Cardiac fibroblast (primary cell): Measurements from ENCODE around the gene HDHD3.

Source experiments
- DNase-seq, 2 donors: peaks; one replicate each; pipeline versions ENCODE4 v3.0.0 to v3.0.0-alpha.2; 2010; ENCODE audit warnings: low read depth in 2 of 2
- H3K4me3 ChIP-seq, 2 donors: replicated peaks in 1 of 2; 1 replicate in 1 of 2; 2 replicates in 1 of 2; pipeline ENCODE4 v1.5.1; 2011; ENCODE audit warnings: low read depth in 2 of 2, low read length in 2 of 2, mild to moderate bottlenecking in 2 of 2, moderate library complexity in 1 of 2
- CTCF ChIP-seq: IDR thresholded peaks from one replicate; pipeline ENCODE4 v1.5.1; 2011; ENCODE audit warnings: low read depth, mild to moderate bottlenecking, low read length, inconsistent platforms

The HDHD3 gene

GRCh38 chr9:113345190-113345589, 31.6 kb downstream of the HDHD3 start:
- DNase-seq = no peak
- H3K4me3 ChIP-seq = no peak overlapping the region
- TF ChIP-seq CTCF = no peak

DNA sequence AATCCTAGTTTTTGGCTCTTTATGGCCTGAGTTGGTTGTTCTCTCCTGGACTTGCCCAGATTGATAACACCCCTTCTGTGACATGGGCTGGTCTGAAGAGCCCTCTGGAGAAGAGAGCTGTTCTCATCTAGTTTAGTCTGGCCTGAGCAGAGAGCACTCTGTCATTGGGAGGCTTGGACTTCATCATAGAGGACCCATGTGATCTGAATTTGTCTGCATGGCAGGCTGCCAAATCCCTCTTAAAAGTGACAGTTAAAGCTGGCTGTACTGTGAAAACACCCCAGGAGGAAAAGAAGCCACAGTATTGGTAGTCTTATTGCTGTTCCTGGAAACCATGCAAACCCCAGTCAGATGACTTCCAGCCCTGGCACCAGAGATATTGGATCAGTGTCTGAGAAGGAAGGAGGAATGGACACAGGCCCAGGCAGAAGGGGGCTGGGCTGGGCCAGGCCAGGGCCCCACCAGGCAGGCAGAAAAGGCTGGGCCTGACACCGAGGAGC, 33.0 kb downstream of the HDHD3 start:
- TF ChIP-seq CTCF = no peak
- peak; percentile 25 to 94 for DNase-seq

DNA sequence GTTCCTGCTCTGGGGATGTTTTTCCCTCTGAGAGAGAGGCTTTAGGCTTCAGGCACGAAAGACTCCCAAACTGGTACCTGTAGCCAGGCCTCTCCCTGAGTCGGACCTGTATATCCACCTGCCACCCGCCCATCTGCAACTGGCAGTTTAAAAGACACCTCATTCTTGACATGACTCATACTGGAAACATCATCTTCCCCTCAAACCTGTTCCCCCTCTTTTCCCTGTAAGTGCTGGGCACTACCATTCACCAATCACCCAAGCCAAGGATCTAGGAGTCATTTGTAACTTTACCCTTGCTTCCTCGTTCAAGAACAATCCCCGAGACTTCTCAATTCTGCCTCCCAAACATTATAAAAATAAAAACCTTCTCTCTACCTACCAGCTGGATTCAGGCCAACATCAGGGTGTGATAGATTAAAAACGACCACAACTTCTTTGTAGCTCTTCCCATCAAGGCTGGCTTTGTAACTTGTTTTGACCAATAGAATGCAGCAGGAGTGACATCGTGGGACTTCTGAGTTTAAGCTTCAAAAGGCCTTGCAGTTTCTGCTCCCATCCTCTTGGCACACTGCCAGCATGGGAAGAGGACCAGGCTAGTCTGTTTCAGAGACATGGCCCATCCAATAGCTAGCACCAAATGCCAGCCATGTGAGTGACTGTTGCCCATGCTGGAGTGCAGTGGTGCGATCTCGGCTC, 34.9 kb downstream of the HDHD3 start:
- no peak overlapping the region for H3K4me3 ChIP-seq
- no peak for TF ChIP-seq CTCF
- no peak for DNase-seq

More for the DNA sequence above, 33.0 kb downstream of the HDHD3 start:
- no peak overlapping the region for H3K4me3 ChIP-seq

- H3K4me3 ChIP-seq = peak within 1 kb of the TSS; percentile 75 to 86
- no peak for TF ChIP-seq CTCF
- DNase-seq = peak; percentile 93 to 95
Observed at GRCh38 chr9:113340011-113340699, 36.6 kb downstream of the HDHD3 start, which contains the start of gene WDR31. WDR31 (minus strand) TSS chr9:113340275; CDS start chr9:113332022, 8,253 bp downstream.

DNA sequence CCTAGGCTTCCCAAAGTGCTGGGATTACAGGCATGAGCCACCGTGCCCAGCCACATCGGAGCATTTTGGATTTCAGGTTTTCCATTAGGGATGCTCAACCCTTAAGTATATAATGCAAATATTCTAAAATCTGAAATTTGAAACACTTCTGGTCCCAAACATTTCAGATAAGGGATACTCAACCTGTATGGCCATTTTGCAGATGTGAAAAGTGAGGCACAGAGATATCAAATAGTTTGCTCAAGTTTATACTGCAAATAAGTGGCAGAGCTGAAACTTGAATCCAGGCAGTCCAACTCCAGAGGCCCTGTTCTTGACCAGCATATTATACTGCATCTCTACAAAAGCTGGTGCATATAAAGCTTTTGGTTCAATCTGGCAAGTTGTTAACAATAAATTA, 39.1 kb downstream of the HDHD3 start:
- no peak overlapping the region for H3K4me3 ChIP-seq
- no peak for DNase-seq
- no peak for TF ChIP-seq CTCF

GRCh38 chr9:113331780-113332179, 45.0 kb downstream of the HDHD3 start:
- H3K4me3 ChIP-seq = no peak overlapping the region
- no peak for TF ChIP-seq CTCF

More at GRCh38 chr9:113331780-113332179, 45.0 kb downstream of the HDHD3 start:
- no peak for DNase-seq
